ENCODE measurements around the gene DSCAML1.
A peak's percentile ranks its signal among the peaks of the same experiment; 100 is the strongest.

Gene DSCAML1

DNA sequence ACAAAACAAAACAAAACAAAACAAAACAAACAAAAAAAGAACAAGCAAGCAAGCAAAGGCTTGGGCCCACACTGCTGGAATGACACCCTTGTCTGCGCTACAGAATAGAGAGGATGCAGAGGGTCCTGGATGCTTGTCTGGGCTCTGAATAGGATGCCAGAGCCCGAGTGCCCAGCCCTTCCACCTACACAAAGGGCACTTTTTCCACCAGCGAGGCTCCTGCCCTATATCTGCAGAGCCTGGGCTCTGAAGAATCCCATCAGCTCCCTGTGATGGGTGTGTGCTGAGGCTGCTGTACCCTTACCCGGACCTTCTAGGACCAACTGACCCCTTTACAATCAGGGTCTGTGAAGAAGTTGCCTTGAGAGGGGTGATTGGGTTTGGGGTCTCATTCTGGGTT, 221.2 kb downstream of the DSCAML1 start:
- Mint-ChIP-seq H3K4me3 (no peak overlapping the region), H3K9me3 (no peaks in the 10 kb centered on the region), H3K27me3 (ENCODE audit: low read depth, poor library complexity) (peaks cover 40% of the 10 kb centered on the region), H3K27ac (no peak overlapping the region), H3K4me1 (no peaks in the 10 kb centered on the region), H3K36me3 (ENCODE audit: low read depth) (no peaks in the 10 kb centered on the region)
- no peak for DNase-seq
- TF ChIP-seq, protein P1, sequence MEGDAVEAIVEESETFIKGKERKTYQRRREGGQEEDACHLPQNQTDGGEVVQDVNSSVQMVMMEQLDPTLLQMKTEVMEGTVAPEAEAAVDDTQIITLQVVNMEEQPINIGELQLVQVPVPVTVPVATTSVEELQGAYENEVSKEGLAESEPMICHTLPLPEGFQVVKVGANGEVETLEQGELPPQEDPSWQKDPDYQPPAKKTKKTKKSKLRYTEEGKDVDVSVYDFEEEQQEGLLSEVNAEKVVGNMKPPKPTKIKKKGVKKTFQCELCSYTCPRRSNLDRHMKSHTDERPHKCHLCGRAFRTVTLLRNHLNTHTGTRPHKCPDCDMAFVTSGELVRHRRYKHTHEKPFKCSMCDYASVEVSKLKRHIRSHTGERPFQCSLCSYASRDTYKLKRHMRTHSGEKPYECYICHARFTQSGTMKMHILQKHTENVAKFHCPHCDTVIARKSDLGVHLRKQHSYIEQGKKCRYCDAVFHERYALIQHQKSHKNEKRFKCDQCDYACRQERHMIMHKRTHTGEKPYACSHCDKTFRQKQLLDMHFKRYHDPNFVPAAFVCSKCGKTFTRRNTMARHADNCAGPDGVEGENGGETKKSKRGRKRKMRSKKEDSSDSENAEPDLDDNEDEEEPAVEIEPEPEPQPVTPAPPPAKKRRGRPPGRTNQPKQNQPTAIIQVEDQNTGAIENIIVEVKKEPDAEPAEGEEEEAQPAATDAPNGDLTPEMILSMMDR (IDR thresholded peaks at IDR 0.05), result no peak

DNA sequence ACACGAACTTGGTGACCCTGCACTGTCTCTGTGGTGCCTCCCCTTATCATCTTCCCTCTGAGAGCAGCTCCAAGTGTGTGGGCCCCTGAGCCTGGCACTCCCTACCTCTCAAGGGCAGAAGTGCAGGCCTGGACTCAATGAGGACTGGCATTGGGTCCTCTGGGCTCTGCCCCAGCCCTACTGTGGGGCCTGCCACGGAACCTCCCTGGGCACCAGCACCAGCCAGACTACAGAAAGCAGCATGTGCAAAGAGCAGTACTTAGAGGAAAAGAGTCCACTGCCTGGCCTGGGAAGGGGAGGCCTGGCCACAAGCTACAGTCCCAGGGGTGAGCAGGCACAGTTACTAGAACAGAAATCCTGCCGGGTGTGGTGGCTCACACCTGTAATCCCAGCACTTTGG, 222.5 kb downstream of the DSCAML1 start:
- no peaks in the 10 kb centered on the region for H3K36me3 Mint-ChIP-seq (ENCODE audit: low read depth)
- H3K4me1 Mint-ChIP-seq, result no peaks in the 10 kb centered on the region
- peaks cover 2% of the 10 kb centered on the region for H3K9me3 Mint-ChIP-seq
- no peak overlapping the region for H3K27ac Mint-ChIP-seq
- H3K27me3 Mint-ChIP-seq (ENCODE audit: low read depth, poor library complexity), result peaks cover 37% of the 10 kb centered on the region
- TF ChIP-seq, protein P1 (IDR thresholded peaks at IDR 0.05), result no peak
- no peak overlapping the region for H3K4me3 Mint-ChIP-seq
- no peak for DNase-seq

DNA sequence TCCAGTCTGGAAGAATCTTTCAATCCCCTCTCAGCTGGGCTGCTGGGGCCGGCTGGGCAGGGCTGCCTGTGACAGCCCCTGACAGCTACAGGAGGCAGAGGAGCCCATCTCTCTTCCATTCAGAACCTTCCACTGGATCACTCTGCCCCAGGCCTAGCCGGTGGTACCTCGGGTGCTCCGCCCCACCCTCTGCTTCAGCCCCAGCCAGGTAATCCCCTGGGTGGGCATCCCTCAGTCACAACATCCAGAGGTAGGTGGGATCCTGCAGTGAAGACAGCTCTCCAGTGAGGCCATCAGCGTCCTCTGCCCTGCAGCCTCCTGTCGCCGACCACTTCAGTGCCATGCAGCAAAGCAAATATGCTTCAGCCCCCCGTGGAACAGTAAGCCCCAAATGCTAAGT, 223.7 kb downstream of the DSCAML1 start:
- Mint-ChIP-seq H3K4me3 (no peak overlapping the region), H3K36me3 (ENCODE audit: low read depth) (no peaks in the 10 kb centered on the region), H3K4me1 (no peaks in the 10 kb centered on the region), H3K9me3 (peaks cover 10% of the 10 kb centered on the region), H3K27me3 (ENCODE audit: low read depth, poor library complexity) (peaks cover 27% of the 10 kb centered on the region), H3K27ac (no peak overlapping the region)
- TF ChIP-seq, protein P1 (IDR thresholded peaks at IDR 0.05), result no peak
- no peak for DNase-seq

DNA sequence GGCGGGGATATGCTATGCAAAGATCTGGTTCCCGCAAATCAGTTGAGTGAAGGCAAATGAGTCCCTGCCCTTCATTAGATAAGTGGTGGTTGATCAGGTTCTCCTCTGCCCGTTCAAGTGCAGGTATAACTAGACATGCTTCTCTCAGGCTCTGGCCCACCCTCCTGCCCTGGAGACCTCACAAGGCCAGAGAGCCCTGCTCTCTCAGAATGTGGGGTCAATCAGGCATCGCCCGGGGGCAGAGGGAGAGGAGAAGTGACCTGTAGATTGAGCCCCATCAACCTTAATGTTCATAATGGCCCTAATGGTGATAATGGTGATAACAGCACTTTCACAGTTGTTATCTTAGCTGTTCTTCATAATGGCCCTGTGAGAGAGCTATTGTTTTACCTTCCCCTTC, 224.3 kb downstream of the DSCAML1 start:
- Mint-ChIP-seq H3K9me3 (peaks cover 10% of the 10 kb centered on the region), H3K27ac (no peak overlapping the region), H3K4me3 (no peak overlapping the region), H3K4me1 (no peaks in the 10 kb centered on the region), H3K36me3 (ENCODE audit: low read depth) (no peaks in the 10 kb centered on the region), H3K27me3 (ENCODE audit: low read depth, poor library complexity) (peaks cover 21% of the 10 kb centered on the region)
- no peak for DNase-seq
- TF ChIP-seq, protein P1 (IDR thresholded peaks at IDR 0.05), result no peak

DNA sequence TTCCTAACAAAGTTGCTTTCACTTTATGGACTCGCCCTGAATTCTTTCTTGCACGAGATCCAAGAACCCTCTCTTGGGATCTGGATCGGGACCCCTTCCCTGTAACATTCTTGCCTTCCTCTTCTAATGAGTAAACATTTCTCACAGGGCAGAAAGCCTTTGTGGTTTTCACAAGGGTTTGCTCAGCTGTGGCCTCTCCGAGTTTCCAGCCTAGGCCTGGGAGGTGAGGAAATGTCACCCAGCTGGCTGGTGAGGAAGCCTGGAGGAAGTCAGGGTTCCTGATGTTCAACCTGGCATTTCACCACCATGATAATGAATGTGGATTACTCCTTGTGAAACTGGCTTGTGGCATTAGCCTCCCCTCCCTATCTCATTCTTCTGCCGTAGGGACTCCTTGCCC, 224.9 kb downstream of the DSCAML1 start:
- Mint-ChIP-seq H3K4me3 (no peak overlapping the region), H3K27me3 (ENCODE audit: low read depth, poor library complexity) (peaks cover 24% of the 10 kb centered on the region), H3K4me1 (no peaks in the 10 kb centered on the region), H3K9me3 (peaks cover 10% of the 10 kb centered on the region), H3K36me3 (ENCODE audit: low read depth) (no peaks in the 10 kb centered on the region), H3K27ac (peak overlapping the region; percentile 29)
- TF ChIP-seq, protein P1 (IDR thresholded peaks at IDR 0.05), result no peak
- DNase-seq, result no peak

DNA sequence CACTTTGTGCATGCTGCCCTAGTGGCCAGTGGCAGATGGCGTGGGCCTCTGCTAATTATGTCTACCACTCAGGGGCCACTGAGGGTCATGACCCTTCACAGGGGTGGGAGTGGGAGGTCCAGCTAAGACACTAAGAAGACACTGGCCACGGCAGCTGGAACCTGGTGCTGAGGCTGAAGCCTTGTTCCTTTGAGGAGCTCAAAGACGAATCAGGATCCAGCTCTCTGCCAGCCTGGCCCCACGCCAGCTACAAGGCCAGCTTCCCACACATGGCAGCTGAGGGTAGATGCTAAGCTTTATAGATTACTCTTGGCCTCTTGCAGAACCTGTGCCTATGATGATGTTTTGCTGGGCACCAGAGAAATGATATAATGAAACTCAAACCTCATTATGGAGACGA, 226.3 kb downstream of the DSCAML1 start:
- TF ChIP-seq, protein P1 (IDR thresholded peaks at IDR 0.05), result no peak
- H3K9me3 Mint-ChIP-seq, result peaks cover 10% of the 10 kb centered on the region
- no peak overlapping the region for H3K27ac Mint-ChIP-seq
- H3K4me3 Mint-ChIP-seq, result no peak overlapping the region
- H3K36me3 Mint-ChIP-seq (ENCODE audit: low read depth), result no peaks in the 10 kb centered on the region
- DNase-seq, result no peak
- peaks cover 24% of the 10 kb centered on the region for H3K27me3 Mint-ChIP-seq (ENCODE audit: low read depth, poor library complexity)
- H3K4me1 Mint-ChIP-seq, result no peaks in the 10 kb centered on the region
